ENCODE data around the gene CHRM1.
A peak's percentile ranks its signal among the peaks of the same experiment; 100 is the strongest.

The CHRM1 gene

GRCh38 chr11:62905927-62906531 is 15.1 kb downstream of the CHRM1 start:
- peak; percentile 63 to 68 for DNase-seq (ENCODE audit: low read depth in 1 of 2, low spot score in 1 of 2)

- DNase-seq (ENCODE audit: low read depth in 1 of 2, low spot score in 1 of 2), result no peak
Observed at GRCh38 chr11:62905296-62905695, 15.9 kb downstream of the CHRM1 start.

GRCh38 chr11:62902932-62903331 is 18.2 kb downstream of the CHRM1 start:
- DNase-seq (ENCODE audit: low read depth in 1 of 2, low spot score in 1 of 2), result no peak

GRCh38 chr11:62898027-62898426 is 23.1 kb downstream of the CHRM1 start:
- no peak for DNase-seq (ENCODE audit: low read depth in 1 of 2, low spot score in 1 of 2)

- DNase-seq (ENCODE audit: low read depth in 1 of 2, low spot score in 1 of 2), result no peak
Observed at GRCh38 chr11:62897311-62897710, 23.9 kb downstream of the CHRM1 start.

GRCh38 chr11:62896049-62896448 is 25.1 kb downstream of the CHRM1 start:
- DNase-seq (ENCODE audit: low read depth in 1 of 2, low spot score in 1 of 2), result no peak

- DNase-seq (ENCODE audit: low read depth in 1 of 2, low spot score in 1 of 2), result no peak
Observed at GRCh38 chr11:62895501-62895900, 25.7 kb downstream of the CHRM1 start.

- DNase-seq (ENCODE audit: low read depth in 1 of 2, low spot score in 1 of 2), result no peak
Observed at GRCh38 chr11:62892077-62892922, 28.9 kb downstream of the CHRM1 start.

GRCh38 chr11:62889484-62890437 is 31.4 kb downstream of the CHRM1 start:
- no peak for DNase-seq (ENCODE audit: low read depth in 1 of 2, low spot score in 1 of 2)

GRCh38 chr11:62889126-62889483 is 32.1 kb downstream of the CHRM1 start:
- DNase-seq (ENCODE audit: low read depth in 1 of 2, low spot score in 1 of 2), result no peak

- no peak for DNase-seq (ENCODE audit: low read depth in 1 of 2, low spot score in 1 of 2)
Observed at GRCh38 chr11:62888406-62888805, 32.8 kb downstream of the CHRM1 start.

- no peak for DNase-seq (ENCODE audit: low read depth in 1 of 2, low spot score in 1 of 2)
Observed at GRCh38 chr11:62885137-62885750, 35.9 kb downstream of the CHRM1 start.

GRCh38 chr11:62883673-62884072 is 37.5 kb downstream of the CHRM1 start:
- no peak for DNase-seq (ENCODE audit: low read depth in 1 of 2, low spot score in 1 of 2)

GRCh38 chr11:62882788-62883501 is 38.2 kb downstream of the CHRM1 start:
- no peak for DNase-seq (ENCODE audit: low read depth in 1 of 2, low spot score in 1 of 2)

- no peak for DNase-seq (ENCODE audit: low read depth in 1 of 2, low spot score in 1 of 2)
Observed at GRCh38 chr11:62882431-62882749, 38.8 kb downstream of the CHRM1 start.

GRCh38 chr11:62881579-62882430 is 39.4 kb downstream of the CHRM1 start:
- DNase-seq (ENCODE audit: low read depth in 1 of 2, low spot score in 1 of 2), result peak; percentile 89 to 91

GRCh38 chr11:62880803-62881578 is 40.2 kb downstream of the CHRM1 start, which contains the start of gene SLC3A2:
Gene SLC3A2 (plus strand): TSS chr11:62880896. CDS start chr11:62881024, 128 bp downstream.
- peak; percentile 73 to 81 for DNase-seq (ENCODE audit: low read depth in 1 of 2, low spot score in 1 of 2)

- peak; percentile 7 to 16 for DNase-seq (ENCODE audit: low read depth in 1 of 2, low spot score in 1 of 2)
Observed at GRCh38 chr11:62880231-62880802, 40.8 kb downstream of the CHRM1 start.

Data from activated T-helper 1 cell treated with anti-CD3 and anti-CD28 coated beads, Interleukin-2, amount 50 U/mL, for 16 hours (primary cell).